Activated CD8-positive, alpha-beta memory T cell treated with anti-CD3 and anti-CD28 coated beads, Interleukin-2, amount 50 U/mL, for 48 hours (primary cell): ENCODE data around the gene FOXP1.

Experiments used
- DNase-seq: peaks from one replicate; pipeline ENCODE4 v3.0.0-alpha.2; 2020

FOXP1 gene

DNA sequence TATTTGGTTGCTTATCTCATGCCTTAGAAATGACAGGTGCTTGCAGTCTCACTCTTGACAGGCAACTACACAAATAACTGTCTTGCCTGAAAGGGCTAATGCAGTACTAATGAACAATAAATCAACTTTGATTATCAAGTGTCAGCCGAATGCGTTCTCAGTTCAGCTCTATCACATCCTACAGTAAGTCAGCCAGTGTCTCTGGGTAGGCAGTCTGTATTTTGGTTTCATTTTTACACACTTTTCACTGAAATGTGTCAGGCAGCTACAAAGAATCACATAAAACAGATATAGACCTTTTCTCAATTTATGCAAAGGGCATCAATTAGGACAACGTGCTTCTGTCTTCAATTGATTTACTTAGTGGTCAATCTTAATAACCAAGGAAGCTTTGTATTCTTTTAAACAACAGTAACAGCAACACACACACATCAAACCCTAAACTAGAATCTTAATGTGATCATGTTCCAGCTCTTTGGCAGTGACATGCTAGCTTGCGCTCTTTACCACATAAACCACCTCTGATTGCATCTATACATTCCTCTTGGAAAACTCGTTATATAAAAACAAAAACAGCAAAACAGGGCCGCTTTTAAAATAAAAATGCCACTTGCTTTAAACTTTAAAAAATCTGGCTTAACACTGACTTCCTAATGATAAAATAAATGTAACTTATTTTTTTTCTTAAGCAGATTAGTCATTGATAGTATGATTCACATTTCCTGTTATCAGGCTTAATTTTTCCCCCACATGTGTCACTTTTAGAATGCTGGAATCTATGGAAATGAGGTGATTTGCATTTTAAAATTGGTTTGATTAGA, 520.4 kb downstream of the FOXP1 start:
- no peak for DNase-seq

DNA sequence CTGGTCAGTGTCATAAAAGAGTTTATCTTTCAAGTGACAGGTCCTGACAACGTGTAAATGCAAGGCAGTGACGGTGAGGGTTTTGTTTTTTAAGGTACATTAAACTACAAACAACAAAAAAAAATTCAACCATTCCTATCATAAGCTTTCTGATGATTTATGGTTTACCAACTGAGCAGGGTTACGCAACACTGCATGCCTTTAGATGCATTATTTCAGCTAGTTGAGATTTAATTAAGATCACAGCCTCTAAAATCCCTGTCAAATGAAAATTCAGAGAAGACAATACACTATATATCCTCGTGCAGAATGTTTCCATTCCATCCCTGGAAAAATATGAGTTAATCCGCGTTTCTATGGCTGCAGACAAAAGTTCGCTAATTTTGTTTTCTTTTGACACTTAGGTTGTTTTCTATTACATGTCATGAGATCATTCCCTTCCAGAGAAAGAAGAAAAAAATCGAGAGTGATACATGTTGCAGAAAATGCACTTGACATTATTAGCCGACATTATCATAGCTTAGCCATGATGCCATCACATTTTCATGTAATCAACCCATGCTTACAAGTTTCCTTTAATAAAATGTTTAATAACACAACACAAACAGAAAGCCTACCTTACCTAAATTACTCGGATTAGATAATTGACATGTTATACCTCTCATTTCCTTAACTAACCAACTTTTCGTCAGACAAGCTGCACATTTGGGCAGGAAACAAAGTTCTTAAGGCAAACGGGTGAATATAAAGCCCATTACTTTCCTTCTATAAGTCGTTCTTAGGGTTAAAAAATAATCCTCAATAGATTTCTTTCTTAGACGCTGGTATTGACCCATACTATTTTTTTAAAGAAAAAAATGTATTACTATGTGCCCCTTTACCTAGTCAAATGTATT, 521.2 kb downstream of the FOXP1 start:
- DNase-seq, result no peak

DNA sequence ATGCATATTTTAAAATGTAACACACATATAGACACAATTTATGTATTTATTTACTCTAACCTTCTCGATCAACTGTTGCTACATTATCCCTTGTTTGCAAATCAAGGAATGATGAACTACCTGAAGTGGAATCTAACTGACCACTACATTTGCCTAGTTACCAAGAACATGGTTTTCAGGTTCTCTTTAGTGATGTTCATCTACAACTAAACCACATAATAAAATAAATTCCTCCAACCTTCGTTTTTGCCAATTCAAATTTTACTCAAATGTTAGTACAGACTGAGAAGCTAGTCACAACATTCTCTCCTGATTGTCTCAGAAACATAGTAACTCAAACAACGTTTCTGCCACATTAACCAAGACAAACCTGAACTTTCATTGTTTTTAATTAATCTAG, 521.9 kb downstream of the FOXP1 start:
- no peak for DNase-seq

DNA sequence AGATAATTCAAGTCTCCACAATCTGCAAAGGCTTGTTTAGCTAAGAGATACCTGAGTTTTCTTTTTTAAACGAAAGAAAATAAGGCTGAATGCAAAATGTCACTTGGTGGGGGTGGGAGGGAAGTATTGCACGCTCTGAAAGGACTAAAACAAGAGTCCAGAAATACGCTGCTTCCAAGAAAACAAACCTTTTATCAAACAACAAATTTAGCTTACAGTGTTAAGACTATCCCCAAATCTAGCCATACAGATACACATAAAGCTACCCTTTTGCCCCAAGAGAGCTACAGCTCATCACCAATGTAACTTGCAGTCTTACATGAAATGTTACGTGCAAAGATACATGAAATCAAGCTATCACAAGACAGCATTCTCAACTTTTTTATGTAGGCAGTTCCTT, 522.5 kb downstream of the FOXP1 start:
- DNase-seq, result no peak

DNA sequence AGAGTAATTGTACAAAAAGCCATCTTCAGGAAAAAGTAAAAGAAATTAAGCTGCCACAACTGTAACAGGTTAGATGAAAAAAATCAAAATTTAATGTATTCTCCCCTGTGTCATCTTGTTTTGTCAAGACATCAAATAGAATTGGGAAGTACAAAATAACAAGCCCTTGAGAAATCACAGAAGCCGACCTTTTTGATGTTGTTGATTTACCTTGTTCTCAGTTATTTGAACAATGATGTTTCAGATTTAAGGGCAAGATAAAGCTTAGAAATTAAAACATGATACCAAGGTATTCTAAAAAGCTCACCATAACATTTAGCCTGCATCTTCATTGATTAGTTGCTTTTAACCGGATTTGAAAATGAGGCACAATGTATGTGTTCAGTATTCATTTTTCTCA, 523.0 kb downstream of the FOXP1 start:
- no peak for DNase-seq

DNA sequence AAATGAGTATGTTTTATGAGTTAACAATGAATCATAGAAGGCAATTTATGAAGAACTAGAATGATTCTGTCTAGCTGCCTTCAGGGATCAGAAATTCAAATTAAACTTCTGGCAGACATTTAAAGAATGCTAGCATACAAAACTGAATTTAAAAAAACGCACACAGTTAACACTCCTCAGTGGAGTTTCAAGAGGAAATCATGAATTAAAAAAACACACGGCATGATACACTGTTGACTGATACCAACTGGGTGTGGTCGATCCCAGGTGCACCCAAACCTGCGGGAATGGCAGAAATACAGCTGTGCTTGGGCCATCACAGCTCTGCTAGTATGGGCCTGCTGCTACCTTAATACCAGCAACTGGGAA, 526.0 kb downstream of the FOXP1 start:
- DNase-seq, result no peak

DNA sequence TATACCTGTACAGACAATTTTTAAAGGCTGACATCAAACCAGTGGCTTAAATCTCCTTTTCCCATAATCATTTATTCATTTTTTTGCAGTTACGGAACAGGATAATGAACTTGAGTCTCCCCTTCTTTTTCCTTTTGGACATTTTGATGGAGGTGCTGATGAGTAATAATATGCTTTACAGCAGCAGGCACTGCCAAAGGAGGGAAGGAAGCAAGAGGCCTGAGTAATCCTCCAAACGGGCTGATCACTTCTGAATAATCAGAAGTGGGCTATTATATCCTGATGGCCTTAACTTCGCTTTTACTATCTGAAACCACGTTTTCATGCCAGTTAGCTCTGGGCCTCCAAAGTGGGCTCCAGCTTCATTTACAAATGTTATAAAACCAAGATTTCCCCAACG, 527.2 kb downstream of the FOXP1 start:
- no peak for DNase-seq

DNA sequence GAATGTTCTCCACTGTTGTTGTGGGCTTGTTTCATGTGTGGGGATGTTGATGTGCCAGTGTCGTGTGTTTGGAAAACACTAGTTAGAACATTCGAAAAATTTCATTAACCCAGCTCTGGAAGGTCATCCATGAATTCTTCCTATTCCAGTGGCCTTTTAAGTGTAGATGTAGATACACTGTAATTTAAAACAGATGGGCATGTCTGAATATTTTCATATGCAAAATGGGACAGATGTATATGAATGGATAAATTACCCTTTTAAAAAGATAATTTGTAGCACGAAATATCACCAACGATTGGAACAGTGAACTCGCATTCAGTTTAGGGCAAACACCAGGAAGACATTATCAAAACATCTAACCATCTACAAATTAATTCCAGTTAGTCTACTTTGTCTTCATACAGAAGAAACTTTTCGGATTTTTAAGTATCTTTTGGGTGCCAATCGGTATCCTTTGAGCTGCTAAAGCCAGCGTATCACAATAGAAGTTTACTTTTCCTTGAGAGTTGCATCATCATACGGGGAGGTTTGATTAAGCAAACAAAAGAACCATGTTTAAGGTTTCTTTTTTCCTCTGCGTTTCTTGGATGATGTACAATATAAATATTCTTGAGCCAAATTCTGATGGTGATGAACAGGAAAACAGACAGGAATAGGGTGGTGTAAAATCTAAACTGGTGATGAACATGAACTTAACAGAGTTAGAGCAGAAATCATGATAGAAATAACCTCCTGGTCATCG, 528.1 kb downstream of the FOXP1 start:
- no peak for DNase-seq

DNA sequence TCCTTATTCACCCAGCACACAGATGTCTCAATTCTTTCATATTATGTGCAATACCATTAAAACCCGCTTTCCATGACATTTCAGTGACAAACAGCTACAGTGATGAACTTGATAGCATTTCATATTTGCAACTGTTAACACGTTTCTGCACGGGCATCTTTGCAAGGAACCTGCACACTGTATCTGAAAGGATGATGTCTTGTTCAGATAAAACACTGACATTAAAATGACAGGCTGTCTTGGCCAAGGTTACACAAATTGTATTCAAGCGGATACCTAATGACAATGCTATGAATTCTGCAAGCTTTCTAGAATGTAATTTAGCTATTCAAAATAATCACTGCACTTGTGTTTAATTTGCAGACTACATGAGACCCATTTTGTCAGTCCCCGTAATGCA, 529.2 kb downstream of the FOXP1 start:
- no peak for DNase-seq

DNA sequence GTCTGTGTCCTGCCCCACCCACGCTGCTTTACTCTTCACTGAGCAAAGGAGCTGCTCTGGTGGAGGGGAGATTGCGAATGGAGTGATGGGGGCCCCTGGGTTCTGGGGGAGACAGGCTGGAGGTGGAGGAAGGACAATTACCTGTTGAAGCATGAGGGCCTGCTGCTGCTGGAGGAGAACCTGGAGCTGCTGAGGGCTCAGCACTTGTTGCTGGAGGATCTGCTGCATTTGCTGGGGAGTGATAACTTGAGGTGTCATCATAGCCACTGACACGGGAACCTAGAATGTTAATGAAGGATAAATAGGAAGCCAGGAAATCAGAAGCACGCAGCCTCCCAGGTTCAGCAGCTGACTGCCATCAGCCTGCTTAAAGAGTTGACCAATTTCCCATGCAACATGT, 530.0 kb downstream of the FOXP1 start:
- DNase-seq, result no peak

DNA sequence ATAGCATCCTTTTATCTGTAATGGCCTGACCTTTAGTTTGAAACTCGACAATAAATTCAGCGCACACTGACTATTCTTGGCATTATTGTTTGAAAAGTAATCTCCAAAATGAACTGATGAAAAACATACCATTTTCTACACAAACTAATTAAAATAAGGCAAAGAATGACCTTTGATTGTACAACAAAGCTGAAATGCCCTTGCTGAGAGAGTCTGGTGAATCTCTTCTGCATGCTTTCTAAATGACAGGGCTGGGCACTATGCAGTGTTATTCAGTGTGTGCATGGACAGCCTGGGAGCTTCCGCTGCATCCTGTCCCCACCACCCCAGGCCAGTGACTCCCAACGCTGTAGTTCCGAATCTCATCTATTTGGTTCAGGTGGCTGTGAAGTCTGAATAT, 530.8 kb downstream of the FOXP1 start:
- no peak for DNase-seq

DNA sequence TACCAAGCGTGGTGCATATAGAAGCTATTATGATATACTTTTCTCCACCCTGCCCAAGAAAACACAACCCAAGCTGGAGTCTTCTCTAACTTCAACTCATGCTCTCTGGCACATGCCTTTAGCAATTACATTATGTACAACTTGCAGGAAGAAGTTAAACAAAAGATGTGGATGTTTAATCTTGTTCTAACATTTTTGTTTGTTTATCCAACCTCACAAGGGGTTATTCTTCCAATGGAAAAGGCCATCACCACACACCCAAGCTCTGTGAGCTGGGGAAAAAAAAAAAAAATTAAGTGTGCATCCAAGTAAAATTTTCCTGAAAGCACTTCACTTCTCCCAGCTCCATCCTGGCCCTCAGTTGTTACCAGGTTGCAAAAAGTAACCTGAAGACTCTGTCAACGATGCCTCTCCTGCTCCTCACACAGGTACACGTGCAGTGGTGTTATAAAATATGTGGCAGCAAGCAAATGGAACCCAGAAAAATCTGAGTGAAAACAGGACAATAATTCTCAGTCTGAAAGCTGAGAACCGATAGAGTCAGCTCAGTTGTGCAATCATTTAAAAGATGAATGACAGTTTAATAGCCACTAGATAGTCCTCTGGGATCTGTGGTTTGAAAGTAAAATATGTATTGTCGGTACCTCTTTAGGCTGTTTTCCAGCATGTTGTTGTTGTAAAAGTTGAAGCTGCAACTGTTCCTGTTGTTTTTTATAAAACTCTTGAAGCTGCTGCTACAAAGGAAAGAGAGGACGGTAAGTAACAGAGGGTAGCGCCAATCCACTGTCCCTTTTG, 531.4 kb downstream of the FOXP1 start:
- no peak for DNase-seq

DNA sequence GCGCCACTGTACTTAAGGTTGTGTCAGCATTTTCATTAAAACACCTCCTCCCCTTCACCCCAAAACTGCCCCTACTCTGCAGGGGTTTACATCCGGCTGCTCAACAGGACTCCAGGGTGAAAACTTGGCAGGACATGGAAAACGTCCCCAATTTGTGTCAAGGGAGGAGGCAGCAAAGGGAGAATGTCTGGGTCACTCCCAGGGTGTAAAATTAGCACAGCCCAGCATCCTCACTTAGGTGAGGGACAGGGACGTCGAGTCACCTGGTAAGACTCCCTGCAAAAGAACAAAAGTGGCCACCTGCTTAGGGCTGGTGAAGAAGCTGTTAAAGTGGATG, 532.3 kb downstream of the FOXP1 start:
- no peak for DNase-seq

DNA sequence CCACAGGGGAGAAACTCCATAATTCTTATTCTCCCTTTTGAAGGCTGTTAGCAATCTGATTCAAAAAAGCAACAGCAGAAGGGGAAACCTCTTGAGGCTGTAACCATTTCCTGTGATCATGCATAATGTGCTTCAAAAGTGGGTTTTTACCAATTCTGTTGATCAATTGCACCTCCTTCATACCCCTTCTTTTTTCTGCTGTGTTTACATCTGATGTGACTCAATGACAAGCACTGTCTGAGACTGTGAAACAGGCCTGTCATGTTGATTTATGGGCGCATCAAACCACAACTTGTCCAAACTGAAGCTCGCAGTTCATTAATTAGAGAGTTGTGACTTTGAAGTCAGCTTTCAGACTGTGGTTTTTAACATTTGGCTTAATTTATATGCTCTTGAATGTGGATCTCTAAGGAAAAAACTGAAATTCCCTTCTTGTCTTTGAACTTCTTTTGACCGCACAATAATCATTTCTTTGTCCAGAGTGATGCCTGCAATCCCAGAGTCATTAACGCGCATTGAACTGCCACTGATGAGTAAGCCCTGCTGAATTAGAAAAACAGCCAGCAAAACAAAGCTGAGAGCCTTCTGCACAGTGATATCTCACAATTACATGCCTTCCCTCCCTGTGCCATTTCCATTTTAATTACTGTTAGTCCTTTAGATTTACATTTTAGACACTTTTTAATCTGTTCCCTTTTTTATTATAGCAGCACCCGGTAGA, 532.8 kb downstream of the FOXP1 start:
- no peak for DNase-seq

DNA sequence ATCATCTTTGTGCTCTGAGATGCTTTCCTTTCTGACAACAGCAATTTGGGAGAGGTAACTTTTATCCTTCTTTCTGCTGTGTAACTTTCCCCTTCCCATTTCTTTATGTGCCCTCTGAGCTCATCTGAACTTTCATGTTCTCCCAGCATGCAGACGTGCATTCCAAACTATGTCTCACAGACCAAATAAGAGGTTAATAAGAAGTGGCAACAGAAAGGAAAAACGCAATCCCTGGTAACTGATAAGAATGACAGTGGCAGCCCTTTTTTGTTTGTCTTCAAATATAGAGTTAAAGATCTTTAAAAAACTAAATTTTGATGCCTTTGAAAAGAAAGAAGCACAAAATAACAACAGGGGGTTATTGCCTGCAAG, 533.4 kb downstream of the FOXP1 start:
- no peak for DNase-seq

DNA sequence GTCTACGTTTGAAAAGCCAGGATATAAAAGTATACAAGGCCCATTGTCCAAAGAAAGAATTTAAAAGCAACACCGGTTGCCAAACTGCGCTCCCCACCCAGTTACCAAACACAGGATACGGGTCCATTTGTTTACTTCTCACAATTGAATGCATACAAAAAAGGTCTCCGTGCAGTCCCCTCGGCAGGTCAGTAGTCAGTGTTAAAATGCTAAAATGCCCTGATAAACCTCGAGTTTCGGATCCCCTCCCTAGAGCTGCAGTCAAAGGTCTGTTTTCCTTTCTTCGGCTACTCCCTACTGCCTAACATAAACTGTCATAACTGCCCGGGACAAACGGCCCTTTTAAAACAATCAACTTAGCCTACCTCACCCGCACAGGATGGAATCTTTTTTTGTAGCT, 534.6 kb downstream of the FOXP1 start:
- no peak for DNase-seq

DNA sequence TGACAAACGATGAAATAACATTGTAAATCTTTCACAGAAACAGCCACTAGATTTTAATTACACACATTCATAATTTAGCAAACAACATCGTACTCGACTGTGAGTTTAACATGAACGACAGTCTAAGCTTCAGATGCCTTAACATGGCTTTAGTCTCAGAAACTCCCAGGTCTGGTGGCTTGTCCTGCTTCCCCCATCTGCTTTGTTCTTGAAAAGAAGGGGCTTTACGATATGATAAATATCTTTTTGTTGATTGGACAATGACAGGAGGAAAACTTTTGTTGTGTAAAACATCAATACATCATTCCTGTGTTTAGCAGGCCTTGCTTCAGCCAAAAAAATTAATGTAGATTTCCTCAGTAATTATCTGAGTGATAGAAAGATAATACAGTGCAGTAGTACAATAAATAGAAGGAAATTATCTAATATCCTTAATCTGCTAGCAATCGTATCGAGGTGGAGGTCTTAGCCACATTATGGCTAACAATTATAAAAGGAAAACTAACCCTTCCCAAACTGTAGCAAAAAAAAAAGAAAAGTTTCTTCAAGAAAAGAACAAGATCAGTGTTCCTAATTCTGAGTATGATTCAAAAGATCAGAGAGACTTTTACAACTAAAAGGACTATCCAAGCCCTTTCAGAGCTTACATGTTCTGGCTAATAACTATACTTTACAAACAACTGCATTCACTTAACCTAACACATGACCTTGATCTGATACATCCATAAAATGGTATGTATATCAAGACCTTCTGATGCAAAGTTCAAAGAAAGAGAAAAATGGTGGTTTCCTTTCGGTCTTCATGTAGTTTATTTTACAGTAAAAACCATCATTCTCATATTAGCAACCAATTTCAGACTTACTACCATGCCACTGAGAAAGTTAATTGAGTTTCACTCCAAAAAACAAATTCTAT, 535.7 kb downstream of the FOXP1 start:
- no peak for DNase-seq

DNA sequence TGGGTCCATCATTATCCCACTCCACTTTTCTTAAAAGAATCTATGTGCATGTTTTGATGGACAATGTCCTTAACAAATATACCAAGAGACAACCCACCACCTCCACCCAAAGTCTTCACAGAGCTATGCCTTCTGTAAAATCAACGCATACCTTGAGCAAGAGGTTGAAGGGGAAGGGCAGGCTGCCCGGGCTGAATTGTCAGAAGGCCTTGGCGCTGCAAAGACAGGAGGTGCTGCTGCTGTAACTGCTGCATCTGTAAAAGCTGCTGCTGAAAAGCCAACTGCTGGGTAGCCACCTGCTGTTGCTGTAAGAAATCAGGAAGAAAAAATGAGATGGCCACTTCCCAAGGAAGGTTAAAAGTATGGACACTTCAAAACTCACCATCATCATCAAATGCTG, 536.7 kb downstream of the FOXP1 start:
- DNase-seq, result no peak

DNA sequence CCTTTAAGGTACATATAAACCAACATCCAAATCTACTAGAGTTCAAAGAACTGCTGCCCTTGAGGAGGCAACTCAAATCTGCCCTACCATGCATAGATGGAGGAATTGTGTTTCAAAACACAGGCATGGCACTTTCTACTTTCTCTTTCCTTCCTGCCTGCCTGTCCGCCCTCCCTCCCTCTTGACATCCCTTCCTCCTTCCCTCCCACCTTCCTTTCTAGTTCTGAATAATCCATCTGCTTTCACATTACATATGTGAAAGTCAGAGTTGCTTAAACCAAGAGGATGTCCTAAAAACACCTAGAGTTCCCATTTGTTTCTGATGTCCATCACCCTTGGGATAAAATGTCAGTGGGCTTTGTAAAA, 537.6 kb downstream of the FOXP1 start:
- DNase-seq, result no peak

DNA sequence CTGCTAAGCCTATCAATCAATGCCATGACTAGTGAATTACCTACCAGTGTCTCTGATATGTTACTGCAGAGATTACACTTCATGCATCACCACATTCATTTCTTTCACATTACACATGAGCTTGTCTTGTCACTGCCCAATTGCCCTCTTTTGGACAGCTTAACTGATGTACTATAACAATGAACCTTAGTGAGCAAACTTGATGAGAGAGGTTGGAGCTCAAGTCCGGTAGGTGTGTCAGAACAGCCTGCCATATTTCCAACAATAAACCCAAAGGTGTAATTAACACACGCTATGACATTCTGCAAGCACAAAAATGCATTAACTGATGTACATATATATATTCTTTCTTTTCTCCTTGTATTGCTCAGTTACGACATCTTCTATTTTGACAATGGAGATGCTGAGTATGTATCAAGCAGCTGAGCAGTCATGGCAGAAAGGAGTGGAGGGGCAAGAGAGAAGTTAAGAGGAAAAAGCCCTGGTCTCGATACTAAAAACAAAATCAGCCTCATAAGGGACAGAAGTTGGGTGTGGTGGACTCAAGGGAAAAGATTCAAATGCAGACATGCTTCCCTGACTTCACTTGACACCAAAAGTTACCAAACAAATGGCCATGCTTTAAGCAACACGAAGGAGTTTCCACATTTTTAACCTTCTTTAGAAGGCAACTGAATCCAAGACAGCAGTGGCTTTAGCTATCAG, 538.2 kb downstream of the FOXP1 start:
- DNase-seq, result no peak

DNA sequence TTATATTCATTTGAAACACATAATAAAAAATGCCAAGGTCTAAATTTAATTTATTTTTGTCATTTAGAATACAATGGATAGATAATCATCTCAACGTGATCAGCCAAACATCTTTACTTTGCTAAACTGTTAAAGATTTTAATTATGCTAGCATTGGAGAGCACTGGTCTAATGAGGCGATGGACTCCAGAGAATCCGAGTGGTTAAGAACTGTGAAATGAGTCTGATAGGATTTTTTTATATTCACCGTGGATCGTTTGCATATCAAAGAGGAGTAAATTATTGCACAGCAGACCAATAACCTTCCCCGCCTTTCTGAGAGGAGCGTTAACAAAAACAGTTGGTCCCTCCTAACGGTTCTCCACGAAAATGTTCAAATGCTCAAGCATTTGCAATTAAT, 540.8 kb downstream of the FOXP1 start:
- DNase-seq, result no peak
